Ishikawa (cell line): ENCODE results near the gene AZIN2.

ENCODE experiments used
- CEBPB ChIP-seq: IDR thresholded peaks from 2 replicates; pipeline ENCODE4 v1.6.1; 2012
- CREB1 ChIP-seq: IDR thresholded peaks from 2 replicates; pipeline ENCODE4 v1.6.1; 2012; ENCODE audit warnings: low read depth
- EGR1 ChIP-seq: IDR thresholded peaks from 2 replicates; pipeline ENCODE4 v1.6.1; 2012
- EP300 ChIP-seq: IDR thresholded peaks from 2 replicates; pipeline ENCODE4 v1.6.1; 2012; ENCODE audit warnings: borderline replicate concordance
- FOXM1 ChIP-seq: IDR thresholded peaks from 2 replicates; pipeline ENCODE4 v1.6.1; 2012; ENCODE audit warnings: low read depth, borderline replicate concordance
- MAX ChIP-seq: IDR thresholded peaks from 2 replicates; pipeline ENCODE4 v1.6.1; 2012
- NFIC ChIP-seq: IDR thresholded peaks from 2 replicates; pipeline ENCODE4 v1.6.1; 2012
- RAD21 ChIP-seq: IDR thresholded peaks from 2 replicates; pipeline ENCODE4 v1.6.1; 2012; ENCODE audit warnings: low read depth
- REST ChIP-seq: IDR thresholded peaks from 2 replicates; pipeline ENCODE4 v1.6.1; 2012; ENCODE audit warnings: low read depth, mild to moderate bottlenecking
- TAF1 ChIP-seq: IDR thresholded peaks from 2 replicates; pipeline ENCODE4 v1.6.1; 2012; ENCODE audit warnings: low read depth, mild to moderate bottlenecking
- TCF12 ChIP-seq: IDR thresholded peaks from 2 replicates; pipeline ENCODE4 v1.6.1; 2012; ENCODE audit warnings: low read depth
- TEAD4 ChIP-seq: IDR thresholded peaks from 2 replicates; pipeline ENCODE4 v1.6.1; 2012
- USF1 ChIP-seq: IDR thresholded peaks from 2 replicates; pipeline ENCODE4 v1.6.1; 2012
- YY1 ChIP-seq: IDR thresholded peaks from 2 replicates; pipeline ENCODE4 v1.6.1; 2012; ENCODE audit warnings: low read depth
- ZBTB7A ChIP-seq: IDR thresholded peaks from 2 replicates; pipeline ENCODE4 v1.6.1; 2012; ENCODE audit warnings: low read depth

AZIN2 gene

GRCh38 chr1:33057095-33057494 lies 23.9 kb upstream of the AZIN2 start:
- no peak for TF ChIP-seq MAX

DNA sequence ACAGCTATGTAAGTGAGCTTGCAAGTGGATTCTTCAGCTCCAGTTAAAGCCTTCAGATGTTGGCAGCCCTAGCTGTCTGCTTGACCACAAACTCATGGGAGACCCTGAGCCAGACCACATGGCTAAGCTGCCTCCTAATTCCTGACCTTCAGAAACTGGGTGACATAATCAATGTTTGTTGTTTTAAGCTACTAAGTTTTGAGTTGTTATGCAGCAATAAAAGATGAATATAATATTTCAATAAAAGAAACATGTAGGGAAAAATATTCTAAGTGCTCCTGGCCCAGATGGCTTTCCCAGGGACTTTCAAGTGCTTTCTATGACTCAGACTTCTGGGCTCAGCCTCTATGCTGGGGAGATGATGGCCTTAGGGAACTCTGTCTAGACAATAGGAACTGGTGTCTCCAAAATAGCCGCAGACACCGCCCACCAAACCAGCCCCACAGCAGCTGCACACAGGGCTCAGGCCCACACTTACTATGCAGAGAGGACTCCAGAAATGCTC lies 20.3 kb upstream of the AZIN2 start:
- TF ChIP-seq FOXM1 (no peak), CEBPB (no peak), ZBTB7A (no peak), YY1 (no peak), USF1 (no peak), EP300 (no peak), TAF1 (no peak), CREB1 (no peak), TEAD4 (no peak), REST (no peak), EGR1 (no peak), NFIC (no peak), TCF12 (no peak)

DNA sequence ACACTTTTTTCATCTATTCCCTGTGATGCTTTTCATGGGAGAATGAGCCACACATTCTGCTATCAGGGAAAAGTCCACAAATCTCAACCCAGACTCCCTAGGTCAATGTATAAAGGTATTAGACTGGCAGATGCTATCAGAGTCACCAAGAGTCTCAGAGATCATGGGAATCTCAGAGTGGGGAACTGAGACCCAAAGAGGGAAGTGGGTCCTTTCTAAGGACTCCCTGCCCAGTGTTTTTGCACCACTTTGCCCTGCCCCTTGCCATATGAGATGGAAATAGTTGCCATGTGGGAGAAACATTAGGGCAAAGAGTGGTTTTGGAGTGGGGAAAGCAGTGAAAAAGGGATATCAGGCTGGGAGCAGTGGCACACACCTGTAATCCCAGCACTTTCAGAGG lies 19.1 kb upstream of the AZIN2 start:
- no peak for TF ChIP-seq CREB1
- TF ChIP-seq MAX, result no peak
- TF ChIP-seq ZBTB7A, result no peak
- TF ChIP-seq RAD21, result no peak
- TF ChIP-seq EGR1, result no peak
- no peak for TF ChIP-seq TAF1
- no peak for TF ChIP-seq TCF12
- TF ChIP-seq FOXM1, result no peak
- TF ChIP-seq TEAD4, result no peak
- TF ChIP-seq USF1, result no peak
- no peak for TF ChIP-seq REST

GRCh38 chr1:33065301-33065700 lies 15.7 kb upstream of the AZIN2 start:
- TF ChIP-seq RAD21, result no peak
- TF ChIP-seq NFIC, result no peak
- TF ChIP-seq EP300, result no peak
- TF ChIP-seq REST, result no peak
- TF ChIP-seq CEBPB, result no peak
- no peak for TF ChIP-seq TAF1
- TF ChIP-seq TCF12, result no peak
- no peak for TF ChIP-seq FOXM1
- no peak for TF ChIP-seq ZBTB7A
- no peak for TF ChIP-seq USF1
- TF ChIP-seq TEAD4, result no peak

GRCh38 chr1:33066477-33066876 lies 14.5 kb upstream of the AZIN2 start:
- TF ChIP-seq REST, result peak; percentile 55; the same call in 1 of the 2 replicates
